Hepatocyte (in vitro differentiated cells): Measurements from ENCODE around the gene DMD. TPM values are rescaled to one million over a fixed set of nuclear protein-coding genes. Genes with fewer than 3 reads are reported as not detected.

Experiments
- DNase-seq: peaks from one replicate; pipeline ENCODE4 v3.0.0-alpha.2; 2016; ENCODE audit warnings: low spot score
- H2AFZ ChIP-seq: fragments of 200-600 bp; sonication (generic); 2 replicates; pipeline ENCODE4 v1.6.0; 2016; ENCODE audit warnings: antibody characterized with exemption, mild to moderate bottlenecking
- H3K27ac ChIP-seq: fragments of 200-600 bp; sonication (generic); 2 replicates; pipeline ENCODE4 v1.5.1; 2016; ENCODE audit warnings: mild to moderate bottlenecking
- H3K27me3 ChIP-seq: fragments of 200-600 bp; sonication (generic); 2 replicates; pipeline ENCODE4 v1.6.1; 2016
- H3K36me3 ChIP-seq: fragments of 200-600 bp; sonication (generic); replicated peaks from 2 replicates; pipeline ENCODE4 v1.5.1; 2016; ENCODE audit warnings: low read depth; ENCODE audit not compliant: insufficient read depth
- H3K4me1 ChIP-seq: fragments of 200-600 bp; sonication (generic); 2 replicates; pipeline ENCODE4 v1.5.1; 2016; ENCODE audit warnings: mild to moderate bottlenecking, moderate library complexity; ENCODE audit not compliant: insufficient read depth
- H3K4me2 ChIP-seq: fragments of 200-600 bp; sonication (generic); 2 replicates; pipeline ENCODE4 v1.6.0; 2016
- H3K4me3 ChIP-seq: fragments of 200-600 bp; sonication (generic); 2 replicates; pipeline ENCODE4 v1.5.1; 2016; ENCODE audit warnings: mild to moderate bottlenecking
- H3K79me2 ChIP-seq: fragments of 200-600 bp; sonication (generic); 2 replicates; pipeline ENCODE4 v1.6.0; 2017; ENCODE audit warnings: mild to moderate bottlenecking
- H3K9me2 ChIP-seq: fragments of 200-600 bp; sonication (generic); replicated peaks from 2 replicates; pipeline ENCODE4 v1.6.0; 2017; ENCODE audit warnings: mild to moderate bottlenecking; ENCODE audit not compliant: insufficient read depth
- H3K9me3 ChIP-seq: fragments of 200-600 bp; sonication (generic); 2 replicates; pipeline ENCODE4 v1.5.1; 2016; ENCODE audit warnings: low read depth, mild to moderate bottlenecking
- H4K20me1 ChIP-seq: fragments of 200-600 bp; sonication (generic); 2 replicates; pipeline ENCODE4 v1.6.0; 2016; ENCODE audit warnings: mild to moderate bottlenecking; ENCODE audit not compliant: insufficient read depth, poor library complexity, severe bottlenecking
- CTCF ChIP-seq: fragments of 200-600 bp; sonication (generic); IDR thresholded peaks from 2 replicates; pipeline ENCODE4 v1.5.1; 2016; ENCODE audit warnings: antibody characterized with exemption, mild to moderate bottlenecking; ENCODE audit not compliant: poor library complexity
- EZH2 ChIP-seq: fragments of 200-600 bp; sonication (generic); IDR thresholded peaks from 2 replicates; pipeline ENCODE4 v1.6.1; 2016; ENCODE audit warnings: antibody characterized with exemption, mild to moderate bottlenecking, borderline replicate concordance
- EZH2phosphoT487 ChIP-seq: fragments of 200-600 bp; sonication (generic); IDR thresholded peaks from one replicate; pipeline ENCODE4 v1.6.1; 2018; ENCODE audit warnings: antibody characterized with exemption, mild to moderate bottlenecking, low read depth, moderate library complexity; ENCODE audit not compliant: unreplicated experiment, severe bottlenecking
- WGBS: methylation state at CpG from one replicate; pipeline ENCODE4 v1.1.6; 2016; ENCODE audit warnings: low lambda C conversion rate; ENCODE audit errors: missing lambda C conversion rate; 5-methylcytosine and 5-hydroxymethylcytosine counted together
- polyA plus RNA-seq: library from polyadenylated mRNA; unstranded; fragments of >200 nt; fragmentation: Nextera tagmentation; extraction: Ambion mirVana; gene quantifications from 2 replicates; pipeline ENCODE4 v1.2.1, GENCODE V29; 2016
- total RNA-seq: library from RNA; depleted of rRNA; stranded (reverse); fragments of >200 nt; gene quantifications from 2 replicates; pipeline ENCODE4 v1.2.3, GENCODE V29; 2014

Gene DMD
- total and polyA plus RNA-seq, 2 experiments from 2014 or later: 14.2 to 27.8 TPM

GRCh38 chrX:31329298-31329697 is 1882.1 kb downstream of the DMD start:
- Histone ChIP-seq H3K4me3 (no peak overlapping the region), H3K36me3 (no peaks in the 10 kb centered on the region), H3K4me1 (no peaks in the 10 kb centered on the region), H3K27ac (no peak overlapping the region), H3K9me3 (no peaks in the 10 kb centered on the region), H3K9me2 (no peaks in the 10 kb centered on the region), H4K20me1 (no peaks in the 10 kb centered on the region), H3K4me2 (no peak overlapping the region), H2AFZ (no peak overlapping the region), H3K79me2 (no peaks in the 10 kb centered on the region), H3K27me3 (no peaks in the 10 kb centered on the region)
- 66% methylated on average over 4 of the region's 4 CpGs for WGBS
- no peak for DNase-seq
- TF ChIP-seq EZH2 (no peak), CTCF (no peak), EZH2phosphoT487 (no peak)

GRCh38 chrX:31323658-31324057 is 1887.7 kb downstream of the DMD start:
- Histone ChIP-seq H3K4me3 (no peak overlapping the region), H3K4me1 (no peaks in the 10 kb centered on the region), H3K4me2 (no peak overlapping the region), H3K9me2 (no peaks in the 10 kb centered on the region), H3K79me2 (no peaks in the 10 kb centered on the region), H3K27me3 (no peaks in the 10 kb centered on the region), H3K36me3 (no peaks in the 10 kb centered on the region), H4K20me1 (no peaks in the 10 kb centered on the region), H3K27ac (no peak overlapping the region), H2AFZ (no peak overlapping the region), H3K9me3 (no peaks in the 10 kb centered on the region)
- no peak for DNase-seq
- TF ChIP-seq EZH2phosphoT487: no peak
- 56% methylated on average over 4 of the region's 4 CpGs for WGBS

GRCh38 chrX:31320740-31321139 is 1890.6 kb downstream of the DMD start:
- Histone ChIP-seq H3K4me2 (no peak overlapping the region), H3K27me3 (no peaks in the 10 kb centered on the region), H3K79me2 (no peaks in the 10 kb centered on the region), H3K9me2 (no peaks in the 10 kb centered on the region), H3K4me1 (no peaks in the 10 kb centered on the region), H2AFZ (no peak overlapping the region), H4K20me1 (no peaks in the 10 kb centered on the region), H3K36me3 (no peaks in the 10 kb centered on the region), H3K27ac (no peak overlapping the region), H3K4me3 (no peak overlapping the region), H3K9me3 (no peaks in the 10 kb centered on the region)
- DNase-seq: no peak
- WGBS: 86% methylated on average over 1 of the region's 1 CpG
- TF ChIP-seq CTCF (no peak), EZH2 (no peak), EZH2phosphoT487 (no peak)

GRCh38 chrX:31319586-31319985 is 1891.8 kb downstream of the DMD start:
- Histone ChIP-seq H3K4me2 (no peak overlapping the region), H3K27me3 (no peaks in the 10 kb centered on the region), H3K79me2 (no peaks in the 10 kb centered on the region), H3K27ac (no peak overlapping the region), H3K36me3 (no peaks in the 10 kb centered on the region), H2AFZ (no peak overlapping the region), H3K4me3 (no peak overlapping the region), H3K4me1 (no peaks in the 10 kb centered on the region), H4K20me1 (no peaks in the 10 kb centered on the region), H3K9me3 (no peaks in the 10 kb centered on the region), H3K9me2 (no peaks in the 10 kb centered on the region)
- TF ChIP-seq EZH2phosphoT487: no peak
- no peak for TF ChIP-seq CTCF
- TF ChIP-seq EZH2: no peak
- DNase-seq: no peak
- WGBS: 61% methylated on average over 2 of the region's 2 CpGs
